Measurements from ENCODE around the gene EEF2K. TPM values are rescaled to one million over a fixed set of nuclear protein-coding genes. Genes with fewer than 3 reads are reported as not detected.

The EEF2K gene
- total and polyA plus RNA-seq, 2 of the 13 experiments (the other 11 are each of a cell fraction or from before 2014, with no cell fraction given): 22.0 to 23.8 TPM

- TF ChIP-seq FLYWCH1 (CRISPR knock-in tag; IDR thresholded peaks at IDR 0.05) (peak; percentile 92), SPEN (CRISPR knock-in tag; IDR thresholded peaks at IDR 0.05; ENCODE audit: low read depth) (peak; percentile 97), MAFG (CRISPR knock-in tag; IDR thresholded peaks at IDR 0.05) (no peak), MXD3 (CRISPR knock-in tag; IDR thresholded peaks at IDR 0.05) (peak; percentile 99), MED8 (CRISPR knock-in tag; IDR thresholded peaks at IDR 0.05; ENCODE audit: insufficient replicate concordance) (no peak), ZSCAN21 (CRISPR knock-in tag; IDR thresholded peaks at IDR 0.05; ENCODE audit: borderline replicate concordance) (peak; percentile 98), SIN3B (IDR thresholded peaks at IDR 0.05; ENCODE audit: low read length) (0 out of 2 replicates have a peak, but pooled peaks have one; percentile 14), PRDM4 (CRISPR knock-in tag; IDR thresholded peaks at IDR 0.05; ENCODE audit: borderline replicate concordance) (0 out of 2 replicates have a peak, but pooled peaks have one; percentile 66), CC2D1A (CRISPR knock-in tag; IDR thresholded peaks at IDR 0.05) (no peak), HMG20A (CRISPR knock-in tag; IDR thresholded peaks at IDR 0.05; ENCODE audit: borderline replicate concordance) (peak; percentile 68; the same call in 1 of the 2 replicates), ZNF263 (CRISPR knock-in tag; IDR thresholded peaks at IDR 0.05) (peak; percentile 59), ZNF670 (CRISPR knock-in tag; IDR thresholded peaks at IDR 0.05; ENCODE audit: borderline replicate concordance) (no peak; the same call in 1 of the 2 replicates), SMC3 (IDR thresholded peaks at IDR 0.05; ENCODE audit: low read length) (peak; percentile 23; the same call in 1 of the 2 replicates), KLF13 (CRISPR knock-in tag; IDR thresholded peaks at IDR 0.05) (peak; percentile 71; the same call in 1 of the 2 replicates), MIXL1 (CRISPR knock-in tag; IDR thresholded peaks at IDR 0.05) (peak; percentile 79; the same call in 1 of the 2 replicates), ZMYM2 (CRISPR knock-in tag; IDR thresholded peaks at IDR 0.05) (peak; percentile 95), TAF15 (IDR thresholded peaks at IDR 0.05; ENCODE audit: low read depth, low read length, poor library complexity, severe bottlenecking) (peak; percentile 64), IRX3 (CRISPR knock-in tag; IDR thresholded peaks at IDR 0.05; ENCODE audit: borderline replicate concordance, low read depth) (peak; percentile 97; the same call in 1 of the 2 replicates), ZNF687 (CRISPR knock-in tag; IDR thresholded peaks at IDR 0.05) (peak; percentile 99), ZNF781 (CRISPR knock-in tag; IDR thresholded peaks at IDR 0.05; ENCODE audit: borderline replicate concordance, not compliant biosample characterization) (peak; percentile 61), KAT7 (CRISPR knock-in tag; IDR thresholded peaks at IDR 0.05; ENCODE audit: borderline replicate concordance) (peak; percentile 97), SP140L (CRISPR knock-in tag; IDR thresholded peaks at IDR 0.05; ENCODE audit: borderline replicate concordance) (0 out of 2 replicates have a peak, but pooled peaks have one; percentile 66)
These were observed at the start of gene EEF2K (continued) for GRCh38 chr16:22206013-22206841.

Data from HepG2 (cell line).